Measurements from ENCODE around the gene SMC5. TPM values are rescaled to one million over a fixed set of nuclear protein-coding genes. Genes with fewer than 3 reads are reported as not detected.
"Not testable (repeated sequence)": the region's sequence is repeated elsewhere in the genome, so short reads cannot be mapped to it uniquely, and the experiment has no call there.

The SMC5 gene
- total RNA-seq, 1 experiment from 2014 or later: 31.9 TPM

GRCh38 chr9:70398145-70398556 lies 139.4 kb downstream of the SMC5 start:
- TF ChIP-seq CTCF (IDR thresholded peaks at IDR 0.05; ENCODE audit: unreplicated experiment): no peak
- no peak overlapping the region for H3K4me3 Mint-ChIP-seq (ENCODE audit: unreplicated experiment)
- no peak for DNase-seq (ENCODE audit: unreplicated experiment)
- no peaks in the 10 kb centered on the region for H3K27me3 Mint-ChIP-seq (ENCODE audit: insufficient read depth, unreplicated experiment)
- intact Hi-C loops (cut with micrococcal nuclease): no loop called here
- H3K36me3 Mint-ChIP-seq (ENCODE audit: insufficient read depth, unreplicated experiment): peaks cover 13% of the 10 kb centered on the region
- POLR2A ChIA-PET: interaction anchor here (0.7 kb wide), 1 partner anchor 90 kb away, joined by 3 read pairs; no protein-coding TSS in a partner anchor
- H3K9me3 Mint-ChIP-seq (ENCODE audit: unreplicated experiment): no peaks in the 10 kb centered on the region
- H3K4me1 Mint-ChIP-seq (ENCODE audit: insufficient read depth, unreplicated experiment): peaks cover 14% of the 10 kb centered on the region
- BruUV-seq (replicated peaks): no TSS peak
- CTCF ChIA-PET: interaction anchor here (3.4 kb wide), 1 partner anchor 204 kb away, joined by 12 read pairs; no protein-coding TSS in a partner anchor
- no peak overlapping the region for H3K27ac Mint-ChIP-seq (ENCODE audit: low read depth, unreplicated experiment)

DNA sequence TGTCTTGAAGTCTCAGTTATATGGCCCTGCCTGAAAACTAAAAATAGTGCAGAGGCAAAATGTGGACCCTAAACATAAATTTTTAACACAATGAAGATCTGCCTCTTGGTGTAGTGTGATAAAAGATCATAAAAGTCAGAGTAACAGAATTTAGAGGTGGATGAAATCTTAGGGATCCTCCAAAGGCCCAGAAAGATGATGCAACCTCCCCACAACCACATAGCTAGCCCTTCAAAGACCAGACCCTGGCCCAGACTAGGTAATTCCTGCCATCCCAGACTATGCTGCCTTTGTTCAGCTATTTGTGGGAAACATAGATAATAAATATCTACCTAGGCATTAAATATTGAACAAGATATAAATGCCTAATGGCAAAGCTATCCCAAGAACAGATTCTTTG lies 140.4 kb downstream of the SMC5 start:
- H3K9me3 Mint-ChIP-seq (ENCODE audit: unreplicated experiment): no peaks in the 10 kb centered on the region
- intact Hi-C loops (cut with micrococcal nuclease): no loop called here
- no peaks in the 10 kb centered on the region for H3K27me3 Mint-ChIP-seq (ENCODE audit: insufficient read depth, unreplicated experiment)
- peaks cover 16% of the 10 kb centered on the region for H3K36me3 Mint-ChIP-seq (ENCODE audit: insufficient read depth, unreplicated experiment)
- no peak overlapping the region for H3K27ac Mint-ChIP-seq (ENCODE audit: low read depth, unreplicated experiment)
- ChIA-PET CTCF (interaction anchor here (0.6 to 3.4 kb wide), 3 partner anchors 13 to 203 kb away, joined by 3 to 12 read pairs (median 4); no protein-coding TSS in a partner anchor), POLR2A (interaction anchor here (1.3 to 1.6 kb wide), 2 partner anchors 9 to 54 kb away, joined by 3 to 6 read pairs; no protein-coding TSS in a partner anchor)
- no TSS peak for BruUV-seq (replicated peaks)
- H3K4me1 Mint-ChIP-seq (ENCODE audit: insufficient read depth, unreplicated experiment): peaks cover 14% of the 10 kb centered on the region
- TF ChIP-seq CTCF (IDR thresholded peaks at IDR 0.05; ENCODE audit: unreplicated experiment): no peak
- DNase-seq (ENCODE audit: unreplicated experiment): no peak
- H3K4me3 Mint-ChIP-seq (ENCODE audit: unreplicated experiment): no peak overlapping the region

- peaks cover 16% of the 10 kb centered on the region for H3K36me3 Mint-ChIP-seq (ENCODE audit: insufficient read depth, unreplicated experiment)
- CTCF ChIA-PET: interaction anchor here (0.8 to 3.4 kb wide), 4 partner anchors 35 to 210 kb away, joined by 3 to 12 read pairs (median 4); no protein-coding TSS in a partner anchor
- H3K9me3 Mint-ChIP-seq (ENCODE audit: unreplicated experiment): no peaks in the 10 kb centered on the region
Measured at GRCh38 chr9:70400107-70400892, 141.5 kb downstream of the SMC5 start.

DNA sequence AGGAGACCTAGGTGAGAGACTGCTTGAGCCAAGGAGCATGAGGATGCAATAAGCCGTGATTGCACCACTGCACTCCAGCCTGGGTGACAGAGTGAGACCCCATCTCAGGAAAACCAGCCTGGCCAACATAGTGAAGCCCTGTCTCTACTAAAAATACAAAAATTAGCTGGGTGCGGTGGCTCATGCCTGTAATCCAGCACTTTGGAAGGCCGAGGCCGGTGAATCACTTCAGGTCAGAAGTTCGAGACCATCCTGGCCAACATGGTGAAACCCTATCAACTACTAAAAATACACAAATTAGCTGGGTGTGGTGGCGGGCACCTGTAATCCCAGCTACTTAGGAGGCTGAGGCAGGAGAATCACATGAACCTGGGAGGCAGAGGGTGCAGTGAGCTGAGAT lies 142.5 kb downstream of the SMC5 start:
- H3K27ac Mint-ChIP-seq (ENCODE audit: low read depth, unreplicated experiment); H3K27me3 Mint-ChIP-seq (ENCODE audit: insufficient read depth, unreplicated experiment); H3K4me3 Mint-ChIP-seq (ENCODE audit: unreplicated experiment); intact Hi-C loops (cut with micrococcal nuclease); H3K9me3 Mint-ChIP-seq (ENCODE audit: unreplicated experiment); DNase-seq (ENCODE audit: unreplicated experiment); BruUV-seq (replicated peaks): not testable (repeated sequence)
- Mint-ChIP-seq H3K4me1 (ENCODE audit: insufficient read depth, unreplicated experiment) (peaks cover 14% of the 10 kb centered on the region), H3K36me3 (ENCODE audit: insufficient read depth, unreplicated experiment) (peaks cover 16% of the 10 kb centered on the region)
- ChIA-PET CTCF (interaction anchor here (0.6 to 3.4 kb wide), 7 partner anchors 9 to 201 kb away, joined by 3 to 12 read pairs (median 4); no protein-coding TSS in a partner anchor), POLR2A (interaction anchor here (0.7 kb wide), 1 partner anchor 20 kb away, joined by 3 read pairs; no protein-coding TSS in a partner anchor)

More at GRCh38 chr9:70400107-70400892, 141.5 kb downstream of the SMC5 start:
- no peak for DNase-seq (ENCODE audit: unreplicated experiment)
- TF ChIP-seq CTCF (IDR thresholded peaks at IDR 0.05; ENCODE audit: unreplicated experiment): no peak
- intact Hi-C loops (cut with micrococcal nuclease): no loop called here
- Mint-ChIP-seq H3K27me3 (ENCODE audit: insufficient read depth, unreplicated experiment) (no peaks in the 10 kb centered on the region), H3K4me3 (ENCODE audit: unreplicated experiment) (no peak overlapping the region), H3K4me1 (ENCODE audit: insufficient read depth, unreplicated experiment) (peaks cover 14% of the 10 kb centered on the region), H3K27ac (ENCODE audit: low read depth, unreplicated experiment) (no peak overlapping the region)
- POLR2A ChIA-PET: interaction anchor here (1.0 to 1.6 kb wide), 2 partner anchors 10 to 18 kb away, joined by 4 to 6 read pairs; no protein-coding TSS in a partner anchor
- BruUV-seq (replicated peaks): no TSS peak

All from MCF 10A (cell line).